ENCODE measurements around the gene SAP30. TPM values are rescaled to one million over a fixed set of nuclear protein-coding genes. Genes with fewer than 3 reads are reported as not detected.

The SAP30 gene
- total RNA-seq, 1 donor from 2014 or later = 11.6 TPM

DNA sequence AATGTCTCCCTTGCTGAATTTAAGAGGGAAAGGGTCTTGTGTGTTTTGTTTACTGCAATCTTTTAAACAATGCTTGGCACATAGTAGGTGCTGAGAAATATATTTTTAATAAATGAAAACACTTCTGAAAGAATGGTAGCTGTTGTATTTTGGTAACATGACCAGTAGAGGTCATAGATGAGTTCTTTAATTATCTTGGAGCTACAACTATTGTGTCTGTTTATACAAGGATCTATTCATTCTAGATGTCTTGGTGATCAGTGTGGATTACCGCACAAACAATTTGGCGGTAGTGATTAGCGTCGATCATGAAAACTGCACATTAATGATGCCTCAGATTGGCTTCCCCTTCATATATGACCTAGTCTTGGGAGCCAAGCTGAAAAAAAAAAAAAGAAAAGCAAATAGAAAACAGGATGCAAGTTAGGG lies 49.6 kb downstream of the SAP30 start:
- H3K36me3 ChIP-seq (ENCODE audit: control insufficient read depth, insufficient read depth, low read length) = no peaks in the 10 kb centered on the region
- peak; percentile 37 for TF ChIP-seq CTCF (IDR thresholded peaks at IDR 0.05; ENCODE audit: insufficient read depth, low read length, poor library complexity, severe bottlenecking)
- no peaks in the 10 kb centered on the region for H3K27me3 ChIP-seq (ENCODE audit: control insufficient read depth, insufficient read depth, low read length)
- no peak for DNase-seq (ENCODE audit: low read depth)
- no peak overlapping the region for H3K4me3 ChIP-seq (ENCODE audit: low read depth, low read length)

- no peaks in the 10 kb centered on the region for H3K27me3 ChIP-seq (ENCODE audit: control insufficient read depth, insufficient read depth, low read length)
- DNase-seq (ENCODE audit: low read depth) = no peak
- TF ChIP-seq CTCF (IDR thresholded peaks at IDR 0.05; ENCODE audit: insufficient read depth, low read length, poor library complexity, severe bottlenecking) = no peak
- no peak overlapping the region for H3K4me3 ChIP-seq (ENCODE audit: low read depth, low read length)
- no peaks in the 10 kb centered on the region for H3K36me3 ChIP-seq (ENCODE audit: control insufficient read depth, insufficient read depth, low read length)
Observed at GRCh38 chr4:173420801-173421200, 50.0 kb downstream of the SAP30 start.

GRCh38 chr4:173424899-173425805 lies 54.4 kb downstream of the SAP30 start:
- no peak for TF ChIP-seq CTCF (IDR thresholded peaks at IDR 0.05; ENCODE audit: insufficient read depth, low read length, poor library complexity, severe bottlenecking)
- DNase-seq (ENCODE audit: low read depth) = no peak
- H3K4me3 ChIP-seq (ENCODE audit: low read depth, low read length) = no peak overlapping the region

DNA sequence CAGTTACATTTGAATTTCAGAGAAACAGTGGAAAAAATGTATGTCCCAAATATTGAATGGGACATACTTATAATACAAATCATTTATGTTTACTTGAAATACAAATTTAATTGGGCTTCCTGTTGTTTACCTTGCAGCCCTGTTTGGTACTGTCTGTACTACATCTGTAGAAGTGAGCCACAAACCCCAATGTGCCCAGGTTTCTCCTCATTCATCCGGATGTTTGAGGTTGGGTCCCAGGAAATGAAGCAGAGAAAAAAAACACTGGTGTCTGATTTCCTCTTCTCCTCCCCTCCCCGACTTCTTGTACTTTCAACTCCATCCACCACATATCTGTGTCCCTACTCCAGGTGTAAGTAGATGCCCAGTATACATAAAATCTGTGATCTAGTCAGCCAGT lies 55.3 kb downstream of the SAP30 start:
- no peak for DNase-seq (ENCODE audit: low read depth)
- no peak overlapping the region for H3K4me3 ChIP-seq (ENCODE audit: low read depth, low read length)
- no peaks in the 10 kb centered on the region for H3K36me3 ChIP-seq (ENCODE audit: control insufficient read depth, insufficient read depth, low read length)
- TF ChIP-seq CTCF (IDR thresholded peaks at IDR 0.05; ENCODE audit: insufficient read depth, low read length, poor library complexity, severe bottlenecking) = no peak
- H3K27me3 ChIP-seq (ENCODE audit: control insufficient read depth, insufficient read depth, low read length) = no peaks in the 10 kb centered on the region

More at GRCh38 chr4:173424899-173425805, 54.4 kb downstream of the SAP30 start:
- no peaks in the 10 kb centered on the region for H3K27me3 ChIP-seq (ENCODE audit: control insufficient read depth, insufficient read depth, low read length)
- H3K36me3 ChIP-seq (ENCODE audit: control insufficient read depth, insufficient read depth, low read length) = no peaks in the 10 kb centered on the region

Other genes starting within 250 kb of the SAP30 start
- 42.5 and 46.6 TPM in 2 replicates for gene GALNT7, start 202.1 kb upstream of the SAP30 start, total RNA-seq
- 25.4 and 29.9 TPM in 2 replicates for gene HMGB2, start 36.6 kb upstream of the SAP30 start, total RNA-seq
- gene SCRG1, start 28.2 kb downstream of the SAP30 start, total RNA-seq = not detected in 2 replicates
- gene HAND2, start 159.3 kb downstream of the SAP30 start, total RNA-seq = not detected in 2 replicates